ENCODE data around the gene TRAPPC3L. TPM values are rescaled to one million over a fixed set of nuclear protein-coding genes. Genes with fewer than 3 reads are reported as not detected.

Gene TRAPPC3L
- total and polyA plus RNA-seq, 9 of the 15 experiments (the other 6 are each of a cell fraction or from before 2014, with no cell fraction given) = not detected

- Histone ChIP-seq H2AFZ (ENCODE audit: low read depth, low read length) (peak within 1 kb of the TSS; percentile 96), H3K9me1 (ENCODE audit: control insufficient read depth, insufficient read depth, low read length) (no peaks in the 10 kb centered on the region), H3K27ac (ENCODE audit: extremely low read depth, low read depth, low read length) (peak within 1 kb of the TSS; percentile 83), H3K9me3 (replicated peaks; ENCODE audit: control insufficient read depth, insufficient read depth, low read depth, low read length) (no peaks in the 10 kb centered on the region), H4K20me1 (replicated peaks; ENCODE audit: control insufficient read depth, insufficient read depth, low read length) (no peaks in the 10 kb centered on the region), H3K4me1 (replicated peaks in 1 of 2; ENCODE audit: control insufficient read depth in 2 of 2, insufficient read depth in 2 of 2, low read length in 2 of 2) (peaks cover 0 to 22% of the 10 kb centered on the region in 2 experiments; a peak in 4 of 5 replicates), H3K79me2 (ENCODE audit: control insufficient read depth, insufficient read depth, low read length) (peaks cover 52% of the 10 kb centered on the region), H3K36me3 (ENCODE audit: control insufficient read depth, insufficient read depth, low read length) (peaks cover 26% of the 10 kb centered on the region; the same call in 2 of the 3 replicates), H3K4me3 (peak within 1 kb of the TSS; percentile 82), H3K4me2 (ENCODE audit: insufficient read depth, low read length) (peak within 1 kb of the TSS; percentile 97), H3K27me3 (ENCODE audit: control insufficient read depth in 2 of 2, insufficient read depth in 2 of 2, low read length in 2 of 2) (no peaks in the 10 kb centered on the region), H3K9ac (ENCODE audit: insufficient read depth in 1 of 2, low read depth in 2 of 2, low read length in 2 of 2) (peak within 1 kb of the TSS; percentile 86 to 97)
- in situ Hi-C loops (cut with MboI) (no loop called here), intact Hi-C loops (cut with micrococcal nuclease) (loop anchor here (2.0 kb wide), 1 partner anchor 292 kb away; the partner anchor contains the start of gene TSPYL1)
- no TSS peak for BruUV-seq (replicated peaks)
- ATAC-seq (peak; percentile 95), DNase-seq (ENCODE audit: extremely low read depth in 1 of 4, low spot score in 3 of 4) (peak; percentile 91 to 99 (median 94)), FAIRE-seq (peak; percentile 98)
- WGBS (ENCODE audit: insufficient coverage, low coverage, missing lambda C conversion rate) = under 1% methylated on average over 62 of the region's 62 CpGs
- CTCF ChIA-PET (ENCODE audit: low intra/inter-chr PET ratio) = no interaction called here
- POLR2A ChIA-PET = interaction anchor here (0.6 to 2.5 kb wide), 10 partner anchors 8 to 1609 kb away, joined by 3 to 11 read pairs (median 3); partner anchors contain the start of gene TSPYL1
- TF ChIP-seq RREB1 (CRISPR knock-in tag; IDR thresholded peaks at IDR 0.05) = no peak
- TF ChIP-seq SIX5 (IDR thresholded peaks at IDR 0.05; ENCODE audit: borderline replicate concordance in 1 of 2, insufficient read depth in 1 of 2, low read depth in 1 of 2, low read length in 2 of 2) = peak; percentile 23; a peak in 2 of 4 replicates
- no peak for TF ChIP-seq KLF16 (IDR thresholded peaks at IDR 0.05)
- TF ChIP-seq ILF3 (IDR thresholded peaks at IDR 0.05; ENCODE audit: borderline replicate concordance) = no peak
- no peak for TF ChIP-seq SMARCB1 (IDR thresholded peaks at IDR 0.05; ENCODE audit: insufficient read length, low read depth)
- no peak for TF ChIP-seq PHTF2 (CRISPR knock-in tag; IDR thresholded peaks at IDR 0.05)
- TF ChIP-seq, protein P1, sequence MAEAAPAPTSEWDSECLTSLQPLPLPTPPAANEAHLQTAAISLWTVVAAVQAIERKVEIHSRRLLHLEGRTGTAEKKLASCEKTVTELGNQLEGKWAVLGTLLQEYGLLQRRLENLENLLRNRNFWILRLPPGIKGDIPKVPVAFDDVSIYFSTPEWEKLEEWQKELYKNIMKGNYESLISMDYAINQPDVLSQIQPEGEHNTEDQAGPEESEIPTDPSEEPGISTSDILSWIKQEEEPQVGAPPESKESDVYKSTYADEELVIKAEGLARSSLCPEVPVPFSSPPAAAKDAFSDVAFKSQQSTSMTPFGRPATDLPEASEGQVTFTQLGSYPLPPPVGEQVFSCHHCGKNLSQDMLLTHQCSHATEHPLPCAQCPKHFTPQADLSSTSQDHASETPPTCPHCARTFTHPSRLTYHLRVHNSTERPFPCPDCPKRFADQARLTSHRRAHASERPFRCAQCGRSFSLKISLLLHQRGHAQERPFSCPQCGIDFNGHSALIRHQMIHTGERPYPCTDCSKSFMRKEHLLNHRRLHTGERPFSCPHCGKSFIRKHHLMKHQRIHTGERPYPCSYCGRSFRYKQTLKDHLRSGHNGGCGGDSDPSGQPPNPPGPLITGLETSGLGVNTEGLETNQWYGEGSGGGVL (CRISPR knock-in tag; IDR thresholded peaks at IDR 0.05) = no peak
- TF ChIP-seq ZNF165 (CRISPR knock-in tag; IDR thresholded peaks at IDR 0.05; ENCODE audit: borderline replicate concordance) = no peak
- no peak for TF ChIP-seq BCL6 (CRISPR knock-in tag; IDR thresholded peaks at IDR 0.05)
- peak; percentile 91 for TF ChIP-seq KDM5B (IDR thresholded peaks at IDR 0.05; ENCODE audit: insufficient replicate concordance, low read depth, low read length)
- TF ChIP-seq ZNF512 (tag; IDR thresholded peaks at IDR 0.05) = no peak
Measured at GRCh38 chr6:116570856-116571682, 25.6 kb upstream of the TRAPPC3L start, which contains the start of gene RWDD1. TSS of gene RWDD1 (plus strand) at chr6:116571504. CDS start at chr6:116571583, 79 bp downstream.
